Stimulated activated CD8-positive, alpha-beta memory T cell treated with anti-CD3 and anti-CD28 coated beads, Interleukin-7, amount 100 ng/mL, for 24 hours (primary cell): ENCODE results near the gene CMAS.
"Not testable (repeated sequence)": the region's sequence is repeated elsewhere in the genome, so short reads cannot be mapped to it uniquely, and the experiment has no call there.

Source experiments
- DNase-seq: peaks from one replicate; pipeline ENCODE4 v3.0.0-alpha.2; 2020; ENCODE audit warnings: low read depth

The CMAS gene

DNA sequence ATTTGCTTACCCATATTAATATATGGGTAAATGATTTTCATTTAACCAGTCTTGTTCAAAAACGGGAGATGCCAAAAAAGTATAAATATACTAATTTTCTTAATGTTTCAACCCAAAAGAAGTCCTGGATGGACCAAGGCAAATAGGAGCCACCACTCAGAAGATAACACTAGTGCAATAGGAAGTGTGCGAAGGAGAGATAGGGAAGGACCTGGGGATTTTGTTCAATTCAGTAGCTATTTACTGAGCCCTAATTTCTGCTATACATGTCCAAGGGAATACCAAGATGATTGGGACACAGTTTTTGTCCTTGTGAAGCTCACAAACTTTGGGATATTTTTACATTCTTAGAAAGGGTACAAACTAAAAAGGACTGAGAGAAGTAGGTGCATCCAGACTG lies 1.5 kb downstream of the CMAS start:
- no peak for DNase-seq

DNA sequence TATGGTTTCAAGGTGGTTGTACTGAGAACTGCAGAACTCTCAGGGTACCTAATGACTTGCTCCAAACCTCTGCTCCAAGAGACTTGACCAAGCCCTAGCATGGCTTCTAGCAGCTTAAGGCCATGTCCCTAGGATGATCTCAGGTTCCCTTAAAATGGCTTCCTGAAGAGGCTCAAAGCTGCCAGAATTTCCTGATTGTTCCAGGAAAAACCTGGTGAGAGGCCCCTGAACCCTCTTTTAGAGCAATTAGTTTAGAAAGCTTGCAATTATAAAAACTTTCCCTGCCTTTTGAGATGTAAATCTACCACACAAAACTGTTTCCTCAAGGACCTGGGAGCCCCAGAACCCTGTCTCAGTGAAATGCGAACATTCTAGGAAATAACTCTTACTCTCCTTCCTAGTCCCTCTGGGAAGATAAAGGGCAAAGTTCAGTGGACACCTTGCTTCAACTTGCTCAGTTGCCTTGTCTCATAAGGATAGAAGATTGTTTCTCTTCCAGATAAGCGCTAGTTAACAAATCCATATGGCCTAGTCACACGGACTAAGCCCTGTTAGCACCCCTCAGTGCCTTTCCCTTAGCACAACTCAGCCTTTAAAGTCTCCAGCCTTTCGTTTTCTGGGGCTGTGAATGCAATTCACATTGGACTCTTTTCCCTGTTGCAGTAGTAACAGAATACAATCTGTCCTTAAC lies 2.5 kb downstream of the CMAS start:
- no peak for DNase-seq

DNA sequence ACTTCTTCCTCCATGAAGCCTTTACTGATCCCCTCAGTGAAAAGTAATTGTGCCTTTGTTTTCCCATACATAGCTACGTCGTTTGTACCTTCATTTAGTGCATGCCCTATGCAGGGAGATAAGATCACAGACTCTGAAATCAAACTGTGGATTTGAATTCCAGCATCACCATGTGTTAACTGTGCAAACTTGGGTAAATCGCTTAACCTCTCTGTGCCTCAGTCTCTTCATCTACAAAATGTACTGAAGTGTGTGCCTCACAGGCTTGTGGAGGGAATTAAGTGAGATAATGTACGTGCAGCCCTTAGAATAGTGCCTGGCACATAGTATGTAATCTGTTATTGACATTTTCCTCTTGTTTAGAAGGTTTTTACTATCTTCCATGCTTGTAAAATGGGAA lies 4.1 kb downstream of the CMAS start:
- no peak for DNase-seq

DNA sequence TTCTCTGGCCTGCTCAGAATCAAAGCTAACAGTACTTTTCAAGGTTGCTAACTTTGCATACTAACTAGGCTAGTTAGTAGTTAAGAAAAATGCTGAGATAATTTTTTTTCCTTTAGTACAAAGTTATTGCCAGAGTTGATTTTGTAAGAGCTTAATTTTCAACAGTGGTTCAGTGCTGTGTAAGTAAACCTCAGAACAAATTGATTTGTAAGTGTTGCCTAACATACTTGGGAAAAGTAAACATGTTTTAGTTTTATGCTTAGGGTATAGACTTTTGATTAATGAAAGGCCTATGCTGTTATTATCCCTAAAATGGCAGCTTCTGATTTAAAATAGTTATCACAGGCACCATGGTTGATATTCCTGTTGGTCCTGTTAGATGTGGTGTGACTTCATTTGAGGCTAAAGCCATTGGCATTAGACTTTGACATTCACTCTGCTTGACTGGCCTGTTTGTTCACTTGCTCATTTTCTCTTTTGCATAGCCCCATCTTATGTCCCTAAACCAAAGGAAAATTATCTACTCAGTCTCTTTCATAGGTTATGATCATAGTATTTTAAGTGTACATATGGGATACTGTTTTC lies 5.2 kb downstream of the CMAS start:
- DNase-seq, result no peak

DNA sequence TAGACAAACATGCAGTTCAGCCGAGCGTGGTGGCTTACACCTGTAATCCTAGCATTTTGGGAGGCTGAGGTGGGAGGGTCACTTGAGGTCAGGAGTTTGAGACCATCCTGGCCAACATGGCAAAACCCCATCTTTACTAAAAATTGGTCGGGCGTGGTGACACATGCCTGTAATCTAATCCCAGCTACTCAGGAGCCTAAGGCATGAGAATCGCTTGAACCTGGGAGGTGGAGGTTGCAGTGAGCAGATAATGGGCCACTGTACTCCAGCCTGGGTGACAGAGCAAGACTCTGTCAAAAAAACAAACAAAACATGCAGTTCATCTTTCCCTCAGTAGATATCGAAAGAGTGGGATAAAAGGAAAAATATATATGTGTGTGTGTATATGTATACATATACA lies 7.0 kb downstream of the CMAS start:
- not testable (repeated sequence) for DNase-seq

DNA sequence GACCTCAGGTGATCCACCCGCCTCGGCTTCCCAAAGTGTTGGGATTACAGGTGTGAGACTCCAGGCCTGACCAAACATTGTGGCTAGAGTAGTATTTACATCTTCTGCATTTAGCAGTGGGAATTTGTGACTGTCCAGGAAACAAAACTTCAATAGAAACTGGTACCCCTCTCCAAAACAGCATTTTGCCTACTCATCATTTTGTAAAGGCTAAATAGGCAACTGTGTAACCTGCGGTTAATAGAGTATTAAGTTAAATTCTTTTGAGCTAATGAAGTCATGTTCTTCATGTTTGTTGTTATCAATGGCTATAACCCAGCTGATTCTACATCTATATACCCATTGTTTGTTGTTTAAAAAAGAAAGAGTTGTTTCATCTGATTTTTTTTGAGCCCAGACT lies 8.1 kb downstream of the CMAS start:
- no peak for DNase-seq

DNA sequence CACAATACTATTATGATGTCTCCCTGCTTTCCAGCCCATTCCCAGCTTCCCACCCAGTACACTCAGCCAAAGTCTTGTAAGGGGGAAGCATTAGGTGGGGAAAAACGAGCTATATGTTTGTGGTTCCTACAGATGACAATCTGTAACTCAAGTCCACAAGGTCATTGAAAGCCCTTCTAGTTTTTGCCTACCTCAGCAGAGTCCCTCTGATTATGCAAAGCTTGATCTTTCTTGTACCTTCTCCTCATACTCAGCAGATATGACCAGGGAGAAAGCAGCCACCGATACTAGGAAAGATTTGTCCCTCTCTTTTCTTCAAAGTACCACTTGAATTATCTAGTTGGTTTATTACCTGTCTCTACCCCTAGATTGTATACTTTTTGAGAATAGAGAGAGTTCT lies 10.6 kb downstream of the CMAS start:
- DNase-seq, result no peak

DNA sequence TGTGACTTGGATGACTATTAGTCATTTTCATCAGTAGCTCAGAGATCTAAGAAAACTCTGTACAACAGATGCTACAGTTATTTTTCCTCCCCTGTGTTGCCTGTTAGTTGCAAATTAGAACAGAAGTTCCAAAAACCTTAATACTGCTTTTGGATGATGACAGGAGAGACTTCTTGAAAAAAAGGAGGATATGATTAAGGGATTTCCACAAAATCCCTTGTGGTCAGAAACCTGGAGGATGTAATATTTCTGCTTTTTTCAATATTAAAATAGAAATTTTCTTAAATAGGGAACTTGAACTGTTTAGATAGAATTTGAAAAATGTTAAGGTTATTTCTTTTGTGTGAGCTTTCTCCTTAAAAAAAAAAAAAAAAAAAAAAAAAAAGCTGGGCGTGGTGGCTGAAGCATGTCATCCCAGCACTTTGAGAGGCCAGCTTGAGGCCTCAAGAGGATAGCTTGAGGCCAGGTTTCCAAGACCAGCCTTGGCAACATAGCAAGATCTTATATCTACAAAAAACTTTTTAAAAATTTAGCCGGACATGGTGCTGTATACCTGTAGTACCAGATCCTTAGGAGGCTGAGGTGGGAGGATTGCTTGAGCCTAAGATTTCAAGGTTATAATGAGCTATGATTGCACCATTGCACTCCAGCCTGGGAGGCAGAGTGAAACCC lies 14.1 kb downstream of the CMAS start:
- DNase-seq, result no peak

DNA sequence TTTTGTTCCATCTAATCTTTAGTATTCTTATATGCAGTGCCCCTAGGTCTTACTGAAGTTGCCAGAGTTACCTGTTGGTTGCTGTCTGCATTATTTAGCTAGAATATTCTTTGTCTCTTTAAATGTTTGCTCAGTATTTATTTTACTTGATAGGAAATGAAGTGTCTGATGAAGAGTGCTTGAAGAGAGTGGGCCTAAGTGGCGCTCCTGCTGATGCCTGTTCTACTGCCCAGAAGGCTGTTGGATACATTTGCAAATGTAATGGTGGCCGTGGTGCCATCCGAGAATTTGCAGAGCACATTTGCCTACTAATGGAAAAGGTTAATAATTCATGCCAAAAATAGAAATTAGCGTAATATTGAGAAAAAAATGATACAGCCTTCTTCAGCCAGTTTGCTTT lies 18.9 kb downstream of the CMAS start:
- no peak for DNase-seq

DNA sequence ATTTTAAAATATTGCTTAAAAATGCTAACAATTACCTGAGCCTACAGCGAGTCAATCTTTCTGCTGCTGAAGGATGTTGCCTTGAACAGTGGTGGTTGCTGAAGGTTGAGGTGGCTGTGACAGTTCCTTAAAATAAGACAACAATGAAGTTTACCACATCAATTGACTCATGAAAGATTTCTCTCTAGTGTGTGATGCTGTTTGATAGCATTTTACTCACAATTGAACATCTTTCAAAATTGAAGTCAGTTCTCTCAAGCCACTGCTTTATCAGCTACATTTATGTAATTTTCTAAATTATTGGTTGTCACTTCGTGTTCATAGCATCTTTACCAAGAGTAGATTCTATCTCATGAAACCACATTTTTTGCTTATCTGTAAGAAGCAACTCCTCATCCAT lies 20.3 kb downstream of the CMAS start:
- DNase-seq, result no peak

DNA sequence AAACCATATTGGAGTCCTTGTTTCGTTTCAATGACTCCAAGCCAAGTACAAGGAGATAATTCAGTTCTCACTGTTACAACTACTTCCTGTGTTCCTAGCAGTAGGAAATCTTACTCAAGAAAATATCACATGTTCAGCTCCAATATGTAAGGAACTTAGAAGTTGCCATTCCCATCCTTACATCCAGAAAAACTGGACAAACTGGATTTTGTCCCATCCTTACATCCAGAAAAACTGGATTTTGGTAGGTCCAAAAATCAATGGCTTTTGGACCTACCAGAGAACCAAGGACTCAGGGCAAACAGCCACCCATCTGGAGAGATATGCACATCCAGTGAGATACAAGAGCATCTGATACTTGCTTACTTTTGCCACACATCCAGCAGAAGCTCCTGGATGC lies 23.8 kb downstream of the CMAS start:
- DNase-seq, result no peak

DNA sequence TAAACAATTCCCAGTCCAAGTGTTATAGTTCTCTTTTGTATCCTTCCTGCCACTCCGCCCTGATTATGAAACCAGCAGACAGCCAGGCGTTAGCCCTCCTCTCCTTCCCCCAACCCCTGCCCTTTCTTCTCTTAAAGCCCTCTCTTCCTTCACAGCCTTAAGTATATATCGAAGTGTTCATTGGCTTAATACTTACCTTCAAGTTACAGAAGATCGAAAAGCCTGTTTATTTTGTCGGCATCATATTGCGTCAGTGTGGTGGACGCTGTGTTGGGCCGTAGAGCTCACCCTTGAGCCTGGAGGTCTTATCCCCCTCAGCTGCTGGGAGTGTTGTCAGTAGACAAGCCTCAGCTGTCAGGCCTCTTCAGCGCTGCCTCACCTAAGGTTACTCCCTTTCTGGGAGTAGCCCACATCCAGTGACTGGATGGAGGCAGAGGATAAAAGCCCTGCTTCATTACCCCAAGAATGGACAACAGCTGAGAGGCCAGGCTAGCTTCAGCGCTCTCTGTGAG lies 36.2 kb downstream of the CMAS start:
- DNase-seq, result no peak

DNA sequence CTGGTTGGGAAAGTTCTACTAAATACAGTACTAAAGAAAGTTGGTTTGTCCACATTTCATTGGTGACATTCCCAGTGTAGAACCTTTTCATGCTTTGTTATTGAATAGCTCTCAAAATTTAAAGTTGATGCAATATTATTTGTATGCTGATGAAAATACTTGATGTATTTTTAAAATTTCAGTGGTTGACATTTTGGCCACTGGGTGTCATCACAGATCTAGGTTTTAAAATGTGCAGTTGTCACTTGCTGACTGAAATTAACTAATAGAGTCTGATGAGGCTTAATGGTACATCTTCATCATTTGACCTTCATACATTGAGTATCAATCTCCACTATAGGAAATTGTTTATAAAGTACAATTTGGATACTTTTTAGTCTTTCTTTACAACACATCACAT lies 37.1 kb downstream of the CMAS start:
- DNase-seq, result no peak

DNA sequence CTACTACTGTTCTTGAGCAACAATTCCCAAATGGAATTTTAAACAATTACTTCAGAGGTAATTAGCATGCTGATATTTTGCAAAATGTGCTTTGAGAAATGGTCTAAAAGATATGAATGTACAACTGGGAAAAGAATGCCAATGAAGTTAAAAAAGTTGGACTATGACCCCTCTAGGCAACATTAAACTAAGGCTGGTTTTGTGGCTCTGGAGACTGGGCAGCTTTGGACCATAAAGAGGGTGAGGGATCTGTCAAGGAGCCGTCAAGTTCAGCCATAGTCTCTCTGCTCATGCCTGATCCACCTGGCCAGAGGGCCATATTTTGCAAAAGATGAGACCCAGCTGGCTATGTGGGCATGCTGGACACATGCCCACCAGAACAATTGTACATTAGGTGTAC lies 38.8 kb downstream of the CMAS start:
- DNase-seq, result no peak

DNA sequence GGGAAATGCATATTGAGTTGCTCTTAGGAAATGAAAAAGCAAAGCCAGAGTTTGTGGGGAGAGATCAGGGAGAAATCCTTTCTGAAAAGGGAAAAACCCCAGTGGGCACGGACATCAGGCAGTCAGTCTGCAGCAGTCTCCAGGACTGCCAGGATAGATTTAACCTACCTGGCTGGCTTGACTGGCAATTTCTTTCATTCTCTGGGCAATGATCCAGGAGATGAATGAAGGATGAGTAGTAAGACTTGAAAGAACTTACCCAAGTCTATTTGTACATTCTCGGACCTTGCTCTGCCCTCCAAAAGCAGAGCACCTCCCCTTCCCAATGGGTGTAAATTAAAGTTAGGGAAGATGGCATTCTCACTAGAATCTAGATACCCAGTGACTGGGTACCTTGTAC lies 42.9 kb downstream of the CMAS start:
- no peak for DNase-seq

DNA sequence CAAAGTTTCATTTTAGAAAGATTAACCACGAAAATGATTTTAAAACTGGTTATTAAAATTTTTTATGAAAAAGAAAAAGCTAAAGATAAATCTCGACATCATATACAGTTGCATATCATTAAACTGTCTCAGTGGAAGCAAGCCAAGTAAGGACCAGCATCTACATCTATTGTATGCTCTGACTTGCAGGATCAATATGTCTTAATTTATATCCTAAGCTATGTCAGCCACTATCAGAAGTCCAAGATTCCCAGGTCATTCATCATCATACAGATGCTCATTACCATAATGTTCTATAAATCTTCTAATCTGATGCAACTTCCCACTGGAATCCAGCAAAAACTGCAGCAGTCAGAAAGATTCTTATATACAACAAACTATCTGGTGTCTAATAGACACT lies 43.5 kb downstream of the CMAS start:
- no peak for DNase-seq

DNA sequence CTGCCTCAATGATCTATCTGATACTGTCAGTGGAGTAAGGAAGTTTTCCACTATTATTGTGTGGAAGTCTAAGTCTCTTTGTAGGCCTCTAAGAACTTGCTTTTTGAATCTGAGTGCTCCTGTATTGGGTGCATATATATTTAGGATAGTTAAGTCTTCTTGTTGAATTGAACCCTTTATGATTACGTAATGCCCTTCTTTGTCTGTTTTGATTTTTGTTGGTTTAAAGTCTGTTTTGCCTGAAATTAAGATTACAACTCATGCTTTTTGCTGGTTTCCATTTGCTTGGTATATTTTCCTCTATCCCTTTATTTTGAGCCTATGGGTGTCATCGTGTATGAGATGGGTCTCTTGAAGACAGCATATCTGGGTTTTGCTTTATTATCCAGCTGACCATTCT lies 53.0 kb downstream of the CMAS start:
- DNase-seq, result not testable (repeated sequence)

DNA sequence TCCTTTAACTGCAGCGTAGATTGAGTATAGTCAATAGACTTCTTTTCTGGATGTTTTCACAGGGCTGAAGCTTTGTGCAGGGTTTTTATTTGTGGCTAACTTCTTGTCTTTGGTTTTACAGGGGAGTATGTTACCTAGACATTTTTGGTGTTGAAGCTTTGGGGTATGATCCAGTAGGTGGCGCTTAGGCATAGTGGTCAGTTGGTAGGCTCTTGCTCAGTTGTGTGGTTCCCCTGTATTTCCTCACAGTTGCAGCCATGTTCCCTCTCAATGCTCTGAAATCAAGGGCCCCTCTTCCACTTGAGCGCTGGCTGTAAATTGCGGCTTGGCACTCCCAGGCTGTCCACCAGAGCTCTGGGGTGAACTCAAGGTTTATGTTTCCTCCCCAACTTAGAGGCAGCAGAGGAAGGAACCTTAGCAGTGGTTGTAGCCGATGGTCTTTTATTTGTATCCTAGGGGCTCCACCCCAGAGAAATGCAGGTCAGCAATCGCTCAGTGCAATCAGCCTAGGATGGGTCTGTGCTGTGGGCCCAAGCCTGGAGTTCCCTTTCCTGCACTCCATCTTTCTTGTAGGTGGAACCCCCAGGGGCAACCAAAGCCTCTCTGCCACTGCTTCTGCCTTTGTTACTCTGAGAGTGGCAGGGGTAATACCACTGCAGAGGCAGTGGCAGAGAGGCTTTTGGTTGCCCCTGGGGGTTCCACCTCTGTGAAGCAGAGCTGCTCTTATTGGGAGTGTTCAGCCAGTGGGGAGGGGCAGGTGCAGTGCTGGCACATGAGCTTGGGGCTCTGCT lies 55.1 kb downstream of the CMAS start:
- no peak for DNase-seq

DNA sequence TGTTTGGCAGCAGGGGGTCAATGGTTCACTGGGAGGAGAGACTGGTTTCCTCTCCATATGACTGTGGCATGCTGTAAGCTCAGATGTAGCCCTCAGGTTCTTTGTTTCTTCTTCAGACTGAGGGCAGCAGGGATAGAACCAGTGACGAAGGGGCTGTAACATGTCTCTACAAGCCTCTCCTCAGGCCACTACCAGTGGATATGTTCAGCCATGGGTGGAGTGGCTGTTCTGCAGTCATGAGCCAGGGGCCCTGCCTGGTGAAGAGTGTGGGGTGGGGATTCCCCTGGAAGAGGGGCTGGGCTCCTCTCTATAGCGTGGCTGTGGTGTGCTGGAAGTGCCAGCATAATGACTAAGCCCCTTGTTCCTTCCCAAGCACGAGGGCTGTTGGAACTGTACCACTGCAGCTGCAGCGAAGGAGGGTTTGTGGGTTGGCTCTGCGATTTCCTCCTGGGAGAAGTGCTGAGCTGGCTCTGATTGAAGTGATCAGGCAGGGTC lies 55.8 kb downstream of the CMAS start:
- DNase-seq, result no peak

DNA sequence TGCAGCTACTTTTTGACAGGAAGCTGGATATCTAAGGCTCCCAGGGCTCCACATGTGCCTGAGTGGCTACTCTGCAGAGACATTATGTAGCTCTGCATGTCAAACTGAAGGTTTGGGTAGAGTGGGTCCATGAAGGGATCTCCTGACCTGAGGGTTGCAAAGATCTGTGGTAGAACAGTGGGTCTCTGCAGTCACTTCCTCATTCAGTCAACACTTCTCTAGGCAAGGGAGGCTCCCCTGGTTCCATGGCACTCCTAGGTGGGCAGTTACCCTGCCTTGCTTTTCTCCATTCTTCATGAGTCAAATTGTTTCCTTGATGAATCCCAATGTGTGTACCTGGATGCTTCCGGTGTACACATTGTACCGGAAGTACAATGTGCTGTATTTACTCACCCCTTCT lies 57.4 kb downstream of the CMAS start:
- no peak for DNase-seq

DNA sequence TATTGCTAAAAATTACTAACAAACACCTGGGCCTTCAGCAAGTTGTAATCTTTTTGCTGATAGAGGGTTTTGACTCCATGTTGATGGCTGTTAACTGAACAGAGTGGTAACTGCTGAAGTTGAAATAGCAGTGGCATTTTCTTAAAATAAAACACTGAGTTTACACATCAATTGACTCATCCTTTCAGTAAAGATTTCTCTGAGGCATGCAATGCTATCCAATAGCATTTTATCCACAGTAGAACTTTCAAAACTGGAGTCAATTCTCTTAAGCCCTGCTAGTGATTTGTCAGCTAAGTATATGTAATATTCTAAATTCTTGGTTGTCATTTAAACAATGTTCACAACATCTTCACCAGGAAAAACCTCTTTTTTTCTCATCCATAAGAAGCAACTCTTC lies 59.5 kb downstream of the CMAS start:
- no peak for DNase-seq

DNA sequence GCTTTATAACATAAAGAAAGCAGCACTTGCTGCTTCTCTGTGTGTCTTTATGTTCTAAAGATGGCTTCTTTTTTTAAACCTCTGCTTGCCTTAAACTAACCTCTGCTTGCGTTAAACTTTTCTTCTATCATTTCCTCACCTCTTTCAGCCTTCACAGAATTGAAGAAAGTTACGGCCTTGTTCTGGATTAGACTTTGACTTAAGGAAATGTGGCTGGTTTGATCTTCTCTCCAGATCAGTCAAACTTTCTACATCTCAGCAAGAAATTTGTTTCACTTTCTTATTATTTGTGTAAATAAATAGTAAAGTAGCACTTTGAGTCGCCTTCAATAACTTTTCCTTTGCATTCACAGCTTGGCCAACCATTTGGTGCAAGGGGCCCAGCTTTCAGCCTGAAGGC lies 64.2 kb downstream of the CMAS start:
- no peak for DNase-seq
